ENCODE results near the gene ZSCAN5A. TPM values are rescaled to one million over a fixed set of nuclear protein-coding genes. Genes with fewer than 3 reads are reported as not detected.

The ZSCAN5A gene
- total and polyA plus RNA-seq, 9 of the 15 experiments (the other 6 are each of a cell fraction or from before 2014, with no cell fraction given) = 5.8 to 15.3 (median 11.8) TPM

DNA sequence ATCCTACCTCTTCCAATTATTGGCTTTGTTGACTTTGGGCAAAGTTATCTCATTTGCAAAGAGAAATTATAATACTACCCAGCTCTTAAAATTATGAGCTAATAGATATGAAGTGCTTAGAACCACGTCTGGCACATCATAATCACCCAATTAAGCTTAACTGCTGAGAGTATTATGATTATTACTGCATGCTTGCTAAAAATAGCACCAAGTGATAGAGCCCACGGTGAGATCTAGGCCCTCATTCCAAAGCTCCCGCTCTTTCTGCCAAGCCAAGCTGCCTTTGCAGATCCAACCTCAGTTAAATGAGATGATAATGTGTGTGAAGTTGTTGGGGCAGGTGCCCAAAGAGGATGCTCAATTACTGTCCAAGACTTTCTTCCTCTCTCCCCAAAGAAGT is 48.6 kb downstream of the ZSCAN5A start (continued):
- TF ChIP-seq, protein P1, sequence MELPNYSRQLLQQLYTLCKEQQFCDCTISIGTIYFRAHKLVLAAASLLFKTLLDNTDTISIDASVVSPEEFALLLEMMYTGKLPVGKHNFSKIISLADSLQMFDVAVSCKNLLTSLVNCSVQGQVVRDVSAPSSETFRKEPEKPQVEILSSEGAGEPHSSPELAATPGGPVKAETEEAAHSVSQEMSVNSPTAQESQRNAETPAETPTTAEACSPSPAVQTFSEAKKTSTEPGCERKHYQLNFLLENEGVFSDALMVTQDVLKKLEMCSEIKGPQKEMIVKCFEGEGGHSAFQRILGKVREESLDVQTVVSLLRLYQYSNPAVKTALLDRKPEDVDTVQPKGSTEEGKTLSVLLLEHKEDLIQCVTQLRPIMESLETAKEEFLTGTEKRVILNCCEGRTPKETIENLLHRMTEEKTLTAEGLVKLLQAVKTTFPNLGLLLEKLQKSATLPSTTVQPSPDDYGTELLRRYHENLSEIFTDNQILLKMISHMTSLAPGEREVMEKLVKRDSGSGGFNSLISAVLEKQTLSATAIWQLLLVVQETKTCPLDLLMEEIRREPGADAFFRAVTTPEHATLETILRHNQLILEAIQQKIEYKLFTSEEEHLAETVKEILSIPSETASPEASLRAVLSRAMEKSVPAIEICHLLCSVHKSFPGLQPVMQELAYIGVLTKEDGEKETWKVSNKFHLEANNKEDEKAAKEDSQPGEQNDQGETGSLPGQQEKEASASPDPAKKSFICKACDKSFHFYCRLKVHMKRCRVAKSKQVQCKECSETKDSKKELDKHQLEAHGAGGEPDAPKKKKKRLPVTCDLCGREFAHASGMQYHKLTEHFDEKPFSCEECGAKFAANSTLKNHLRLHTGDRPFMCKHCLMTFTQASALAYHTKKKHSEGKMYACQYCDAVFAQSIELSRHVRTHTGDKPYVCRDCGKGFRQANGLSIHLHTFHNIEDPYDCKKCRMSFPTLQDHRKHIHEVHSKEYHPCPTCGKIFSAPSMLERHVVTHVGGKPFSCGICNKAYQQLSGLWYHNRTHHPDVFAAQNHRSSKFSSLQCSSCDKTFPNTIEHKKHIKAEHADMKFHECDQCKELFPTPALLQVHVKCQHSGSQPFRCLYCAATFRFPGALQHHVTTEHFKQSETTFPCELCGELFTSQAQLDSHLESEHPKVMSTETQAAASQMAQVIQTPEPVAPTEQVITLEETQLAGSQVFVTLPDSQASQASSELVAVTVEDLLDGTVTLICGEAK (IDR thresholded peaks at IDR 0.05) = no peak
- TF ChIP-seq, protein P1 (CRISPR knock-in tag; IDR thresholded peaks at IDR 0.05) = no peak

Measured in K562 (cell line).